ENCODE results near the gene GMPPB.
"Not testable (repeated sequence)": the region's sequence is repeated elsewhere in the genome, so short reads cannot be mapped to it uniquely, and the experiment has no call there.

The GMPPB gene

DNA sequence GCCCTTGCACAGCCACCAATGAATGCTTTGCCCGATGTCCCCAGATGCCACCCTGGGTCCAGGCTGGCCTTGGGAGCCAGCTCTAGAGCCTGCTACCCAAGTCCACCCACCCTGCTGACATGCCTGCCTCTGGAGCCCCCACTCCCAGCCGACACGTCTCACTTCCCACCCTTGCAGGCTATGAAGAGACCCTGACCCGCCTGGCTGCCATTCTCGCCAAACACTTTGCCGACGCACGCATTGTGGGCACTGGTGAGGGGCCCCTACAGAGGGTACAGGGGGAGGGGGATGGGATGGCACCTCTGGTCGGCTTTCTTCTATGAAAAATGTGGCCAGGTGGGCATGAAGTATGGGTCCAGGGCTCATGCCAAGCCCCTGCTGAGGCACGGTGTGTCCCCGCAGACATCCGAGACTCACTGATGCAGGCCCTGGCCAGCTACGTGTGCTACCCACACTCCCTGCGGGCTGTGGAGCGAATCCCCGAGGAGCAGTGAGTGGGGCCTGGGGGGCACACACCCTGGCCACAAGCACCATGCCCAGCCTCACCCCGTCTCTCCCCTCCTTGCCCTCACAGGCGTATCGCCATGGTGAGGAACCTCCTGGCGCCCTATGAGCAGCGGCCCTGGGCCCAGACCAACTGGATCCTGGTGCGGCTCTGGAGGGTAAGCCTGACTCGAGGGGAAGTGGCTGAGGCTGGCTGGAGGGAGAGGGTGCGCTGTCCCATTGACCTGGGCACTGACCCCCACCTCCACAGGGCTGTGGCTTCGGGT lies 10.2 kb downstream of the GMPPB start:
- no peak for DNase-seq (ENCODE audit: low spot score)

DNA sequence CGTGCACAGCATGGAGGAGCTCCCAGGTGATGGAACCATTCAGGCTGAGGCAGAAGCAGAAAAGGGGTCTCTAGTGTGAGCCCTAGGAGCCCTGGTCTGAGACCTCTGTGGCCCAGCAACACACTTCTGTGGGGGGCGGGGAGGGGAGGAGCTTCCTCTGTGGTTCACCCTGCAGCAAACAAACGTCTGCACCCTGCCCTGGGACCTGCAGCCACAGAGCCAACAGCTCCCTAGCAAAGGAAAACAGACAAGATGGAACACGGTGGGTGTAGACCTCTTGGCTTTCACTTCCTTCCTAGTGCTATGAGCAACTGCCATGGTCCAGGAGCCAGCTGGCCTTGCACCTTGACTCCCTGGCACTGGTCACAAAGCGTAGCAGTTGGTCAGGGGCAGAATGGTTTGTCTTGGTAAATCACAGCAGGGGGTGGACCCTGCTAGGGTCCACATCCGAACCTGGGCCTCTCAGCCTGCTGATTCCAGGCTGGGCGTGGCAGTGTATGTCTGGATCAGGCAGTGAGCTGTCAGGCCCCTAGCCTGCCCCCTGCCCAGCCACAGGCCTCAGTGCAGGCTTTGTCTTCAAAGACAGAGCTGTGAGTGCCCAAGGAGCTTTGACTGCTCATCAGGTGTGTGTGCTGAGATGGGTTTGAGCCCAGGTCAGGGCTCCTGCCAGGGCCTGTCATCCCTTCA lies 11.0 kb downstream of the GMPPB start:
- DNase-seq (ENCODE audit: low spot score) = no peak

DNA sequence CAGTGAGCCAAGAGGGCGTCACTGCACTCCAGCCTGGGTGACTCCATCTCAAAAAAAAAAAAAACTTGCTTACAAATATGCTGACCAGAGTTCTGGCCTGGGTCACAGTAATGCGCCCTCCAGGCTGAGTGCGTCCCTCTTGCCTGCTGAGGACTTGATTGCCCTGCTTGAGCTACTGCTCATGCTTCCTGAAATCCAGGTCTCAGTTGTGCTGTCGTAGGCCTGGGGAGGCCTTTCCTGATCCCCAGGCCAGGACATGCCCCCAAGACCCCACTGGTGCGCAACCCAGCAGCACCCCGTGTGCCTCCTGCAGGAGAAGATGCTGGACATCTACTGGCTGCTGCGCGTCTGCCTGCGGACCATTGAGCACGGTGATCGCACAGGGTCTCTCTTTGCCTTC lies 11.6 kb downstream of the GMPPB start:
- DNase-seq (ENCODE audit: low spot score) = no peak

DNA sequence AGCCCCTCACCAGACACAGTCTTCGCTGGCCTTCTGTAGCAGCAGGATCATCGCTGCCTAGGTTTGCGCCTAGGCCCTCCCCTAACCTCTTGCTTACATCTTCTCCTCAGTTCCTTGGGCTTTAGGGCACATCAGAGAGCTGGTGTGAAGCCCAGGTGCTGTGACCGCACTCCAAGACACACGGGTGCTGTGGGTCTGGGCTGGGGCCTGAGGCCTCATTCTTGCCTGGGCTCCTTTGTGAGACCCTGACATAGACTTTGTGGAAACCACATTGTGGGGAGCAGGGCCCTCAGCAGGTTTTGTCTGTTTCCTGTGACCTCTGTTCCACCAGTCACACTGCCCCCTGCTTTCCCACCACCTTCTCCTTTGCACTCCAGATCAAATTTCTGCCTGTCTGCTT lies 12.3 kb downstream of the GMPPB start:
- no peak for DNase-seq (ENCODE audit: low spot score)

DNA sequence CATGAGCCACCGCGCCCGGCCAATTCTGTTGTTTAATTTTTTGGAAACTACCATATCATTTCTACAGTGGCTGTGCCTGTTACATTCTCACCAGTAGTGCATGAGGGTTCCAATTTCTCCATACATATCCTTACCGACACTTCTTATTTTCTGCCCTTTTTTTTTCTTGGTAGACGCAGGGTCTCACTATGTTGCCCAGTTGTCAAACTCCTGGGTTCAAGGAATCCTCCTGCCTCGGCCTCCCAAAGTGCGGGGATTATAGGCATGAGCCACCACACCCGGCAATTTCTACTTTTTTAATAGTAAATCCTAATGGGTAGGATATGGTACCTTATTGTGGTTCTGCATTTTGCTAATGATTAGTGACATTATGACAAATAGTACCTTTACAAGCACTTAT lies 13.9 kb downstream of the GMPPB start:
- no peak for DNase-seq (ENCODE audit: low spot score)

DNA sequence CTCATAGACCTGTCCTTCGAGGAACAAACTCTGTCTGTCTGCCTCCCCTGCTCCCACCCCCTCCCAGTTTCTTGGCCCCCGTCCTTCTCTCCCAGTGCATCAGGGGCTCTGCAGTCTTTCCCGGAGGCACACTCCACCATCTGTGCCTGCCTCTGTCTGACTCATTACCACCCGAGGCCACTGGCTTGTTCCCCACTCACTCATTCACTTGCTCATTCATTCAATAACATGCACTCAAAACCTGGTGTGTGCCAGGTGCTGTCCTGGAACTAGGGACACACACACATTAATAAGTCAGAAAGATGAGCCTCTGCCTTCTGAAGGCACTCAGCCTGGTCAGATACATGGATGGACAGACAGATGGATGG lies 16.7 kb downstream of the GMPPB start:
- no peak for DNase-seq (ENCODE audit: low spot score)

DNA sequence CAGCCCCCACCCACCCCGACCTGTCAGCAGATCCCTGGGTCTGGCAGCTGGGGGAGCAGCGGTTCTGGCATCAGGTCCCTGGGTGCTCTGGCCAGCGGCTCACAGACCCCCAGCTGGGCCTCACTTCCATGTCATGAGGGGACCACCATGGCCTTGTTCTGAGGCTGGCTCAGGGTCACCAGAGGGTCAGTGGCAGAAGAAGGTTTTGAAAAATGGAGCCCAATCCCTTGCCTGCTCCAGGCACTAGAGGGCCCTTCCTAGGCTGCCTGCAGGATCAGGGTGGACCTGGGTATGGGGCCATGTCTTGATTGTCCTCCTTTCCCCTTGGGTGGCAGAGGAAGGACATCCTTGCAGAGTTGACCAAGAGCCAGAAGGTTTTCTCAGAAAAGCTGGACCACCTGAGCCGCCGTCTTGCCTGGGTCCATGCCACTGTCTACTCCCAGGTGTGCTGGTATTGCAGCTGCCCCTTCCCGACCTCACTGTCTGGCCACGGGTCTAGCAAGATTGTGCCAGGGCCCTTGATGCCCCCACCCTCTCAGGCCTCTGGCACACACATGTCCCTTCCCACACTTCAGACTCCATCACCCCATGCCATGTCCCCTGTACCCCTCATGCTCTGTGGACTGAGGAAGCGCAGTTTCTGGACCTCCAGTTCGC lies 17.2 kb downstream of the GMPPB start:
- no peak for DNase-seq (ENCODE audit: low spot score)

DNA sequence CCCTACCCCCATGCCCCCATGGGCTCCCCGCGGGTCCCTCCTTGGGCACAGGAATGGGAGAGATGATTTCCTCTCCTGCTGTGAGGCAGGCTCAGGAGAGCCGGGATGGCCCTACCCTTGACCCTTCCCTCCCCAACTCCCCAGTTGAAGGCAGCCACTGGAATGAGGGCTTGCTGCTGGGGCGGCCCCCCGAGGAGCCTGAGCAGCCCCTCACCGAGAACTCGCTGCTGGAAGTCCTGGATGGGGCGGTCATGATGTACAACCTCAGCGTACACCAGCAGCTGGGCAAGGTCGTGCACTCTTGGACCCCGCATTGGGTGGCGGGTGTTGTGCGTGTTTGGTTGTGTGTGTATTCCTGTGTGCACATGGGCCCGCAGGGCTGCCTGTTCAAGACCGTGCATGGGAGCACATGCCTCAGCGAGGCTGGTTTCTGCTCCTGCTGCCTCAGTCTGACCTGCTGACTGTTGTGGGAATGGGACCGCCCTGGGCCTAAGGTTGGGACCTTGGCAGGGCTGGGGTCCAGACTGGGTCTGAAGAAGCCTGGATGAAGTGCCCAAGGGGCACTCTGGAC lies 18.3 kb downstream of the GMPPB start:
- DNase-seq (ENCODE audit: low spot score) = no peak

DNA sequence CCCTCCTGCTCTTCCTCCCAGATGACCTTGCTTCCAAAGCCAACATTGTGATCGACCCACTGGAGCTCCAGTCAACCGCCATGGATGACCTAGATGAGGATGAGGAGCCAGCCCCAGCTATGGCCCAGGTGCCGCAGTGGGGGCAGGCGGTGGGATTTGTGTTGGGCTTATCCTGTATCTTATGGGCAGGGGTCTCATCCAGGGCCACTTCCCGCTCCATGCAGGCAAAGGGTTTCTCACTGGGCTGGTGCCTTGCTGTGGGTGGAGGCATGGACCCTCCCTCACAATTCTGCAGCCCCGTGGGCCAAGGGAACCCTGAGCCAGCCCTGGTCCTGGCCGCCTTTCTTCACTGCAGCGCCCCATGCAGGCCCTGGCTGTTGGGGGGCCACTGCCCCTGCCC lies 19.1 kb downstream of the GMPPB start:
- no peak for DNase-seq (ENCODE audit: low spot score)

DNA sequence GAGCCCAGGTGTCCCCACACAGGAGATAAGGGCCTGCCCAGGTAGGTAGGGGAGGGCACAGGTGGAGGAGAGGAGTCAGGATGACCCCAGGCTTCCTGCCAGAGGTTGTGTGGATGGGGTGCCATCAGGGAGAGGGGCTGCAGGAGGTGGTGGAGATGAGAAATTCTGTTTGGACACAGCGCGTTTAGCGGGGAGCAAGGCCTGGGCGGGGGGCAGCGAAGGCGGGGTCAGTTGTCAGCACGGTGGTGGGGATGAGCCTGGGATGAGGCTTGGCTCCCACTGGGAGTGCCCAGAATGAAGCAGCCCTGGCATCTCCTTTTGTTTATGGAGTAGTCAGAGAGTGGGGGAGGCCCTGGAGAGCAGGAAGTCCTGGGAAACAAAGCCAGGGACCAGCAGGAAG lies 19.8 kb downstream of the GMPPB start:
- DNase-seq (ENCODE audit: low spot score) = no peak

DNA sequence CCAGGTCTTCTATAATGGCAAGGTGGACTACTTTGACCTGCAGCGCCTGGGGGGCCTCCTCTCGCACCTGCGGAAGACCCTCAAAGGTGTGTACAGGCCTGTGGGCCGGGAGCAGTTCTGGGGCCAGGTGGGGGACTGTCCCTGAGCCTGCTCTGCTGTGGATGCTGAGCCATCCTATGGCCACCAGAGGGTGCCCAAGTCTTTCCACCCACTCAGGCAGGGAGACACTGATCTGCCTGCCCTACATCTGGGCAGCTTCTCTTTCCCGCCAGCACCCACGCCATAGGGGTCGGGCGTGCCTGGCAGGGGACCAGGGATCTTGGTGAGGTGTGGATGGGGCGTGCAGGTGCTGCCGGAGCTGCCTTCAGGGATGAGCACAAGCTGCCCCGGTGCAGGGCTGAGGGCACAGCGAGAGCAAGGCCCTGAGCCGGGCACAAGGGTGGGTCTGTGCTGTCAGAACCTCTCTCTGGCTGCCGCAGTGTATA lies 20.3 kb downstream of the GMPPB start:
- peak; percentile 78 for DNase-seq (ENCODE audit: low spot score)

DNA sequence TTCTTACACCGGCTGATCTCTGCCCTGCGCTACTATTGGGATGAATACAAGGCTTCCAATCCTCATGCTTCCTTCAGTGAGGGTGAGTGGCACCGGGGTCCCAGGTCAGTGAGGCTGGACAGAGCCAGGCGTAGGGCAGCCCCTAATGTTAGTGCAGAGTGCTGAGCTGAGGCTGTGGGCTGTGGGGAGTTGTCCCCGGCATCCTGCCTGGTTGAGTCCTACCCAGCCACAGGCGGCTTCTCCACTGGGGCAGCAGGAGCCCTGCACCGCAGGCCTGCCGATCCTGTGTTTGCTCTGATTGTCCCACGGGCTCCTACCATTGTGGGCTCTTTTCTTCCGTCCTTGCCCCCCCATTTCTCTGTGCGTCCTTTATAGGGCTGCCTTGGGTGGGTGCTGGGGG lies 21.1 kb downstream of the GMPPB start:
- no peak for DNase-seq (ENCODE audit: low spot score)

DNA sequence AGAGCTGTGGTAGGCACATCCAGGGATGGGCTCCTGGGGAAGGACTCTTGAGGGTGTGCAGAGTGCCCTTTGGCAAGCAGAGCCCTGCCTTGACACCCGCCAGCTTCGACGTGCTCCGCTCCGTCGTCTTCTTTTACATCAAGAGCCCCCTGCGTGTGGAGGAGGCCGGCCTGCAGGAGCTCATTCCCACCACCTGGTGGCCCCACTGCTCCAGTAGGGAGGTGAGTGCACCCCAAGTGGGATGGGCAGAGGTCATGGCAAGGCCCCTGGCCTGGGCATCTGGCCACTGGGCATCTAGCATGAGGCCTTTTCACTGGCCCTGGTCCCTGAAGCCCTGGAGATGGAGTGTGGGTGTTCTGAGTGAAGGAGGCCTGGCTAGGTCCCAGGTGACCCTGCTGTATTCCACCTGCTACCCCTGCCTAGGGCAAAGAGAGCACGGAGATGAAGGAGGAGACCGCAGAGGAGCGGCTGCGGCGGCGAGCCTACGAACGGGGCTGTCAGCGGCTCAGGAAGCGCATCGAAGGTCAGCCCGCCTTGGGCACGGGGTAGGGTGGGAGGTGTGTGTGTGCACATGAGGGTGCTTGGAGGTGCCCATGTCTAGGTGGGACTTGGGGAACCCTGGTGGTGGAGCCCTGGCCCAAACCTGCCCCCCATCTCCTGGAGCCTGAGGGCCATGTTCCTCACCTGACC lies 22.2 kb downstream of the GMPPB start:
- DNase-seq (ENCODE audit: low spot score) = no peak

DNA sequence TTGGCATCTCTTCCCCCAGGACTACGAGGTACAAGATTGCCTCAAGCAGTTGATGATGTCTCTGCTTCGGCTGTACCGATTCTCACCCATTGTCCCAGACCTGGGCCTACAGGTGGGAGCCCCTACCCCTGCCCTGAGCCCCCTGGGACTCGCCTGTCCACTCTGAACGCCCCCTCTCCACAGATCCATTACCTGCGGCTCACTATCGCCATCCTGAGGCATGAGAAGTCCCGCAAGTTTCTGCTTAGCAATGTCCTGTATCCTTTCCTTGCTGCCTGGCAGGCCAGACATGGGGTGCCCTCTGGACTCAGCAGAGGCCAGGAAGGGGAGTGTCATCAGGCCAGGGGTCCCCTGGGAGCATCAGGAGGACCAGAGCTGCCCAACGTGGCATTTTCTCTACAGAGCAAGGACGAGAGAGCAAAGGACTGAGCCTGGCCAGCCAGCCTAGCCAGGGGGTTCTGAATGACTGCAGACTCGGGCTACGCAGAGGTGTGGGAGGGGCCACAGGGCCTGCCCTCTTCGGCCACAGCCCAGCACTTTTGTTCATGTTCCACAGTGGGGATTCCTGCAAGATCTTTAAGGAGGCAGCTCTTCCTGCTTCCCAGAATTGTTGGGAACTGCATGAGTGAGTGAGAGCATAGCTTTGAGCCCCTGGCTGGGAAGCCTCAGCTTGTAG lies 23.2 kb downstream of the GMPPB start:
- no peak for DNase-seq (ENCODE audit: low spot score)

DNA sequence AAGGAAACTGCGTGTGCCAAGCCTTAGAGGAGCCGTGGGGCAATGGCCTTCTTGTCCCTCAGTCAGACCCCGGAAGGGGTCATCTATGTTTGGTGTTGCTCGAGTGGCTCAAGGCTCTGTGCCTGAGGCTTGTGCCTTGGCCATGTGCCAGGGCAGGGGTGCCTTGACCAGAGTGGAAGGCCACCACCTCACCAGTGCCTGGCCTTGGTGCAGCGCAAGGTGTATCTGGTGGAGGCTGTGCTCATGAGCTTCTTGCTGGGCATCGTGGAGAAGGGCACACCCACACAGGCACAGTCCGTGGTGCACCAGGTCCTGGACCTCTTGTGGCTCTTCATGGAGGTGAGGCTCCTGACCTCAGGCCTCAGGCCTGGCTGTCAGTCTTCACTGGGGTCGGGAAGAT lies 23.7 kb downstream of the GMPPB start:
- no peak for DNase-seq (ENCODE audit: low spot score)

DNA sequence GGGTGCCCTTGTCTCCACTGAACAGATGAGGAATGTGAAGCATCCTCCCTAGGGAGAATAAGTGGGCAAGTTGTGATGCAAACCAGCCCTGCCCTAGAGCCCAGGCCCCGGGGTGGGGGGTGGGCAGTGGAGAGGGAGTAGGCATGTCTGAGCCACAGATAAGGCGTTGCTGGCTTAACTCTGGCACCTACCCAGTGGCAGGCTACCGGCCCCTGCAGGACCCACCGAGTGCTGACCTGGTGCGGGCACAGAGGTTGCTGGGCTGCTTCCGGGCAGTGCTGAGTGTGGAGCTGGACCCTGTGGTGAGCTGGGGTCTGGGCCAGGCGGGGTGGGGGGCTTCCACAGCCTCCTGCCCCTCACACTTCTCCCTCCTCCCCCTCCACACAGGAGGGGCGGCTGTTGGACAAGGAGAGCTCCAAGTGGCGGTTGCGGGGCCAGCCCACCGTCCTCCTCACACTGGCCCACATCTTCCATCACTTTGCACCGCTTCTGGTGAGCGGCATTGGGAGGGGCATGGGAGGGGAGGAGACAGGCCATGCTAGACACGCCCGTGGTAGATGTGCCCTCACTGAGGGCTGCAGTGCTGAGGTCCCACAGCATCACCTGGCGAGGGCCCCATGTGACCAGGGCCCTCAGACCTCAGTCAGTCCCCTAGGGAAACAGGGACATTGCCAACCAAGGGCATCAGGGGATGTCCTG lies 24.3 kb downstream of the GMPPB start:
- DNase-seq (ENCODE audit: low spot score) = peak; percentile 39

DNA sequence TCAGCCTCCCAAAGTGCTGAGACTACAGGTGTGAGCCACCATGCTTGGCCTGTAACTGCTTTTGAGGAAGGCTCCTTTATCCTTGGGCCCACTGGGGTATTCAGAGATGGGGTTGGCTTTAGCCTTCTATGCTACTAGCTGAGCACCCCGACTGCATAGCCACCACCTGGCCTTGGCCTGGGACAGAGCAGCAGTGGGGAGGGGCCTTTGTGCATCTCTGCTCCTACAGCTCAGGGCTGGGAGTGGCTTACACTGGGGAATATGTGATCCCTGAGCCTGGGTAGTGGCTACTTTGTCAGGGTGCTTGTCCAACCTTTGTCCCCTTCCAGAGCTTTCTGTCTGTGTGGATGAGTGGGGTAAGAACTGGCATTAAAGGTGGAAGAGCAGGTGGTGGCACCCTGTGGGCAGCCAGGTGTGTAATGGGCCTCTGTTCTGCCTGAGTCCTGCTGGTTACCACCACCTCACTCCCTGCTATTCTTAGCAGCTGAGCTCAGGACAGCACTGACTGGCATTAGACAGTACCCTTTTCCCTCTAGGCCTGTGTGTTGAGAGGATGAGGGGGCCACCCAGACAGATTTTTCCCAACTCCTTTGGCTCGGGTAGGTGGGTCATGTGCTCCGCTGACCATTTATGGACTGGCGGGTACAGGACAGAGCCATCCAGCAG lies 28.3 kb downstream of the GMPPB start:
- DNase-seq (ENCODE audit: low spot score) = not testable (repeated sequence)

DNA sequence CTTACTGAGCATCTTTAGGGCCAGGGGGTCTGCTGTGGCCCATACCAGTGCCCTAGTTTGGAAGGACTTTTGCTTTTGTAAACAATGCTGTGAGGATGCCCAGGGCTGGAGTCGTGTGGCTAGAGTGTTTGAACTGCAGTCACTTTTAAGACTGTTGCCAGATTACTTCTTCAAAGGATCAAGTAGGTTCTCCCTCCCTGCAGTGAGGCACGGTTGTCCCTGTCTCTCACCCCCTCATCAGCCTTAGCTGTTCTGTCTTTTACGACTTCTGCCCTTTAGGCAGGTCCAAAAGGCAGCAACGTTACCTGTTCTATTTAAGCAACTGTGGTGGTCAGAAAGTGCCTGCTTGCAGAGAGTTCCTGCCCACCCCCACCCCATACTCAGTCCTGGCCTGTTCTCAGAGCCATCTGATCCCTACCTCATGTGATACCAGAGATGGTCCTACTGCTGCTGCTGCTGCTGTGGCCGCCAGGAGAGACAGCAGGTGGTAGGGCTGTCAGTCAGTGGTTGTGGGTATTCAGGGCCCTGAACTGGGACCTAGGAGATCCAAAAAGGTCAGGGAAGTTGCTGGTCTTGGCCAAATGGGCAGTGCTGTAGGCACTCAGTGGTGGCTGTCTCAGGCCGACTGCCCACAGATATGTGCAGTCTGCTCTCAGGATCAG lies 29.2 kb downstream of the GMPPB start:
- not testable (repeated sequence) for DNase-seq (ENCODE audit: low spot score)

DNA sequence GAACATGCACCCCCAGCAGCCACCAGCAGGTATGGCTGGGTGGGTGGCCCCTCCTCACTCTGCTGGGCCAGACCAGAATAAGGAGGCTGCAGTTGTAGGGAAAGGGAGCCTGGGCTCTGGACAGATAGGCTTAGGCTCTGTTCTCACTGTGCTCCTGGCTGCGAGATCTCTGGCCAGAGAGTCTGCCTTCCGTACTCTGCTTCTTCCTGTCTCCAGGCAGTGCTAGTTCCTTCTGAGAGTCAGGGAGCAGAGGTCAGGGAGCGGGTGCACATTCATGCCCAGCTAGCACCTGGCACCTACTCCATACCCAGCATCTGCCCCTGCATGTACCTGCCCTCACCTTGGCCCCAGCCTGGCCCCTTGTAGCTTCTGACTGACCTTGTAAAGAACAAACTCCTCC lies 32.3 kb downstream of the GMPPB start:
- DNase-seq (ENCODE audit: low spot score) = not testable (repeated sequence)

DNA sequence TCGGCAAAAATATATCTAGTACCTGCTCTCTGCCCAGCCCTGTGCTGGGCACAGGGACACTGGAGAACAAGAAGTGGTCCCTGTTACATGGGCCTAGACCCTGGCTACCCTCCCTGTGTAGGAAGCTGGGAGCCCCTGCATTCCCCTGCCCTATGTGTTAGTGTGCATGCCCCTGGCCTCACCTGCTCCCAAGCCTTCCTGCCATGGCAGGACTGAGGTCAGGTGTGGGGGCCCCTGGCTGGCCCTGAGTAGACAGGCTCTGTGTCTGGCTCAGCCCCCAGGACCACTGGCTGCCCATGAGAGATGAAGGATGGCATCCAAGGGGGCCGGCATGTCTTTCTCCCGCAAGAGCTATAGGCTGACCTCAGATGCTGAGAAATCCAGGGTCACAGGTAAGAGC lies 32.9 kb downstream of the GMPPB start:
- not testable (repeated sequence) for DNase-seq (ENCODE audit: low spot score)
